Muscle of leg (tissue), 11 donors: ENCODE data around the gene PBX1. TPM values are rescaled to one million over a fixed set of nuclear protein-coding genes. Genes with fewer than 3 reads are reported as not detected.
A peak's percentile ranks its signal among the peaks of the same experiment; 100 is the strongest.

ENCODE experiments used
- DNase-seq: peaks from one replicate; pipeline ENCODE4 v3.0.0; 2013
- H3K27ac ChIP-seq: one replicate; pipeline ENCODE4 v1.5.1; 2013; ENCODE audit warnings: mild to moderate bottlenecking, low read length, control low read depth
- H3K27me3 ChIP-seq: one replicate; pipeline ENCODE4 v1.6.1; 2013; ENCODE audit warnings: low read length; ENCODE audit not compliant: control insufficient read depth, insufficient read depth
- H3K36me3 ChIP-seq: one replicate; pipeline ENCODE4 v1.6.1; 2013; ENCODE audit warnings: low read length; ENCODE audit not compliant: control insufficient read depth, insufficient read depth
- H3K4me1 ChIP-seq: one replicate; pipeline ENCODE4 v1.6.1; 2013; ENCODE audit warnings: low read length; ENCODE audit not compliant: control insufficient read depth, insufficient read depth
- H3K4me3 ChIP-seq: one replicate; pipeline ENCODE4 v1.5.1; 2013; ENCODE audit warnings: low read length, control low read depth
- H3K9me3 ChIP-seq: replicated peaks from 2 replicates; pipeline ENCODE4 v1.6.1; 2013; ENCODE audit warnings: low read depth, low read length; ENCODE audit not compliant: control insufficient read depth
- WGBS: methylation state at CpG from one replicate; pipeline ENCODE4 v1.1.5; 2013; ENCODE audit warnings: missing lambda C conversion rate; ENCODE audit not compliant: insufficient coverage; 5-methylcytosine and 5-hydroxymethylcytosine counted together
- polyA plus RNA-seq, 8 donors: library from polyadenylated mRNA; unstranded; fragments of 120-200 nt; gene quantifications; one replicate each; pipeline versions ENCODE4 v1.2.1 to v1.2.3, GENCODE V29; 2013; ENCODE audit warnings: inconsistent platforms in 1 of 8, low replicate concordance in 1 of 8; ENCODE audit not compliant: insufficient read length in 8 of 8, insufficient read depth in 1 of 8
- total RNA-seq: library from RNA; stranded (reverse); fragments of 120-200 nt; gene quantifications from one replicate; pipeline ENCODE4 v1.2.4, GENCODE V29; 2013

Gene PBX1
- total and polyA plus RNA-seq, 9 donors: 42.6 to 66.9 (median 53.2) TPM

DNA sequence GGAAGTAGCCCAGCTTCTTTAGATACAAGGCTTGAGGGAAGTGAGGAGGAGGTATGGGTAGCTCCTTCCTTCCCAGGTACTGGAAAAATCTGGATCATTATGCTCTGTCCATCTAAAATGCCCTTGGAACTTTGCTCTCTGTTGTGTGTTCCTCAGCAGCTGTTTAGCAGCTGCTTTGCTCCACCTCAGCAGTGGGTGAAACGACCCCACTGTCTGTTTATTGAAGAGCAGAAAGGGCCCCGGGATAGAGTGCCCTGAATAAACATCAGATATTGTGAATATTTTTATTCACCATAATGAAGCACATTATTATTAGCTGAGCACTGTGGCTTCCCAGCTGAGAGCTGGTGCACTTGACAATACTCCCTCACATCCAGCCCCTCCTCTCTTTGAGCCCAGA, 237.9 kb downstream of the PBX1 start:
- DNase-seq: no peak
- H3K36me3 ChIP-seq: peaks cover 22% of the 10 kb centered on the region
- no CpG with 5 or more reads among the region's 2 CpGs for WGBS
- no peak overlapping the region for H3K27ac ChIP-seq
- no peak overlapping the region for H3K4me3 ChIP-seq
- peaks cover 3% of the 10 kb centered on the region for H3K4me1 ChIP-seq
- no peaks in the 10 kb centered on the region for H3K9me3 ChIP-seq
- no peaks in the 10 kb centered on the region for H3K27me3 ChIP-seq

DNA sequence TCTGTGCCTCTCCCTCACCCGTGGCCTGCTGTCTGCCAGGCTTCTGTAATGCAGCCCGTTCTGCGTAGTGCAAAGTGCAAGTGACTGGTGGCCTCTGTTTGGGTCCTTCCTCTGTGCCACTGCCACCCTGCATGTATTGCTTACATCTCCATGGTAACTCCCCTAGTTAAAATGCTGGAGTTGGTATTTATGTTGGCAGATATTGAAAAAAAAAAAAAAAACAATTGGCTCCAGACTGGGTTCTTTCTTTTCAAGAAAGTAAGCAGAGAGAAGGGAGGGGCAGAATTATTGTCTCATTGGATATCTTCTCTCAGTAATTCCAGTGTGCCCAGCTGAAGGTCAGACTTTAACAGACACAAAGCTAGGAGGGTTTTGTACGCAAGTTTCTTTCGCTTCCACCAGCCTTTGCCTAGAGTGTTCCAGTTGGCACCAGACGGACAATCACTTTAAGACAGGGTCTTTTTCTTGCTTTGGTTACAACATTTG, 242.3 kb downstream of the PBX1 start:
- no peak for DNase-seq
- Histone ChIP-seq H3K36me3 (peaks cover 20% of the 10 kb centered on the region), H3K4me1 (peaks cover 15% of the 10 kb centered on the region), H3K27ac (no peak overlapping the region), H3K4me3 (no peak overlapping the region), H3K9me3 (no peaks in the 10 kb centered on the region), H3K27me3 (no peaks in the 10 kb centered on the region)
- WGBS: 89% methylated on average over 5 of the region's 6 CpGs

DNA sequence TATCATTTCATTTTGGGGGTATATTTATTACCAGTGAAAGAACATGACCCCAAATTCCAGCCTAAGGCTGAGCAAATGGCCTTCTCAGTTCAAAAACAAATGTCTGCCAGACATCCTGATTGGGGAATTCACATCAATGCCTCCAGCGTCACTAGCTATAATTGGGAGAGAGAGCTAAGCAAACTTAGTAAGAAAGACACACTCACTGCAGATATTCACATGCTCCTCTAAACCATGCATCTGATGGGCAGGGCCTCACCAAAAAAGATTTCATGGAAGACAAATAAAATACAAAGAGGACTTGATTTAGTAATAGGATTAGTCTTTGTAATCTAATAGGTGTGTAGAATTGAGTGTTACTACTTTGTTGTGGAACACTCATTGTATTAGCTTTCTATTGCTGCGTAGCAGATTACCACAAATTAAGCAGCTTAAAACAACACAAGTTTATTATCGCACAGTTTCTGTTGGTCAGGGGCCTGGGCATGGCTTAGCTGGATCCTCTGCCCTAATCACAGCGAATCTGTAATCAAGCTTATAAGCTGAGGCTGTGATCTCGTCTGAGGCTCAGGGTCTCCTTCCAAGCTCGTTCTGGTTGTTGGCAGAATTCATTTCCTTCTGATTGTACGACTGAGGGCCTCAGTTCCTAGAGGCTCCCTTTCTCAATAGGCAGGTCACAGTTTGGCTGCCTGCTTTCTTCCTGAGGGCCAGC, 243.0 kb downstream of the PBX1 start:
- peaks cover 15% of the 10 kb centered on the region for H3K4me1 ChIP-seq
- H3K27ac ChIP-seq: no peak overlapping the region

GRCh38 chr1:164802529-164803282, 243.7 kb downstream of the PBX1 start:
- 85% methylated on average over 2 of the region's 7 CpGs for WGBS
- Histone ChIP-seq H3K36me3 (peaks cover 23% of the 10 kb centered on the region), H3K4me3 (no peak overlapping the region), H3K27me3 (no peaks in the 10 kb centered on the region), H3K27ac (no peak overlapping the region), H3K4me1 (peaks cover 12% of the 10 kb centered on the region), H3K9me3 (no peaks in the 10 kb centered on the region)
- DNase-seq: no peak

More for the DNA sequence above, 243.0 kb downstream of the PBX1 start:
- no peaks in the 10 kb centered on the region for H3K27me3 ChIP-seq
- H3K4me3 ChIP-seq: no peak overlapping the region
- H3K9me3 ChIP-seq: no peaks in the 10 kb centered on the region
- WGBS: 66% methylated on average over 4 of the region's 7 CpGs
- H3K36me3 ChIP-seq: peaks cover 20% of the 10 kb centered on the region
- no peak for DNase-seq

DNA sequence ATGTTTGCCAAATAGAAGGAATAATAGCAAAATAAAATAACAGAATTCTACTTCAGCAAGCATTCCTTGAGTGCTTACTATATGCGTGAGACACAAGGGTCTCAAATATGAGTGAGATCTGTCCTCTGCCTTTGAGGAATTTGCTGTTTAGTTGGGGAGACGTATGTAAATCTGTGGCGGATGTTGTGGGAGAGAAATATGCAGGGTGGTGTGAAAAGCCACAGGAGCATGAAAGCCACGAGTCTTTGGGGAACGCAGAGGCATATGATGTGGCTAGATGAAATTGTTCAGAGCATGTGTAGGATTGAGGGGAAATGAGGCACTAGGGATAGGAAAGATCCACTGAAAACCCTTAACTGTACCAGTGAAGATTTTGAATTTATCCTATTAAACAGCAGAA, 244.4 kb downstream of the PBX1 start:
- Histone ChIP-seq H3K9me3 (no peaks in the 10 kb centered on the region), H3K4me3 (no peak overlapping the region), H3K4me1 (peaks cover 12% of the 10 kb centered on the region), H3K27me3 (no peaks in the 10 kb centered on the region), H3K36me3 (peaks cover 22% of the 10 kb centered on the region), H3K27ac (no peak overlapping the region)
- WGBS: 78% methylated on average over 5 of the region's 5 CpGs
- DNase-seq: no peak

DNA sequence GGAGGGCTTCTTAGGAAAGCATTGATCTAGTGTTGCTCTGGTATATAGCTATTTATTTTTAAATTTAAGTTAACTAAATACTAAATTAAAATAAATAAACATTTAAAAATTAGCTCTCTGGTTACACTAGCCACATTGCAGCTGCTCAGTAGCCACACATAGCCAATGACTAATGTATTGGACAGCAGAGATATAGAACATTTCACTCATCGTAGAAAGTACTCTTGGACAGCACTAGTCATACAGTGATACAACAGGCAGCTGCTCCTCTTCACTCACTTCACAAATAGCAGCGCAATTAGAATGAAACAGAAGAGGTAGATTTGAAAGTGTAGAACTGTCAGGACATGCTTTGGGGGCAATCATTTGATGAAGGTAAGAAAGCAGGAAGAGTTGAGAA, 245.4 kb downstream of the PBX1 start:
- DNase-seq: no peak
- Histone ChIP-seq H3K9me3 (no peaks in the 10 kb centered on the region), H3K4me3 (no peak overlapping the region), H3K27ac (no peak overlapping the region), H3K27me3 (no peaks in the 10 kb centered on the region), H3K36me3 (peaks cover 25% of the 10 kb centered on the region), H3K4me1 (peaks cover 12% of the 10 kb centered on the region)
- WGBS: no CpG with 5 or more reads among the region's 2 CpGs

DNA sequence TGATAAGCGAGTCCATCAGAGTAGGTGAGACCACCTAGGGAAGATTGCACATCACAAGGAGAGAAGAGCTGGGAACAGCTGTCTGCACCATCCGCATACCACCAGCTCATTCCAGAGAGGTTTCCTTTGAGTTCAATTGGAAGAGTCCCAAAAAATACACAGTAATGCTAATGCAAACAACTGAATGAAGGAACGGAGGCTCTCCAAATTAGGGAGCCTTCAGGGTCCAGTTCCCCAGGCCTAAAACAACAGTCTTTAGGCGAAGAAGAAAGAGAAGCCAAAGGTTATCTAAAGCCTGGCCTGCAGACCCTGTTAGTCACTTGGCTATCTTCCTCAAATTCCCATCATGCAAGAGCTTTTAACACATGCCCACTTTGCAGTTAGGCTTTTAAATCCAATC, 246.4 kb downstream of the PBX1 start:
- DNase-seq: no peak
- Histone ChIP-seq H3K27me3 (no peaks in the 10 kb centered on the region), H3K27ac (no peak overlapping the region), H3K4me1 (peaks cover 12% of the 10 kb centered on the region), H3K9me3 (no peaks in the 10 kb centered on the region), H3K4me3 (no peak overlapping the region), H3K36me3 (peaks cover 15% of the 10 kb centered on the region)
- WGBS: 40% methylated on average over 3 of the region's 4 CpGs

- no peak for DNase-seq
- H3K4me1 ChIP-seq: peaks cover 12% of the 10 kb centered on the region
- peaks cover 15% of the 10 kb centered on the region for H3K36me3 ChIP-seq
Observed at GRCh38 chr1:164806531-164806930, 247.5 kb downstream of the PBX1 start.

GRCh38 chr1:164813776-164814175, 254.8 kb downstream of the PBX1 start:
- Histone ChIP-seq H3K9me3 (no peaks in the 10 kb centered on the region), H3K36me3 (peaks cover under 1% of the 10 kb centered on the region), H3K27me3 (no peaks in the 10 kb centered on the region), H3K27ac (no peak overlapping the region), H3K4me1 (no peaks in the 10 kb centered on the region), H3K4me3 (no peak overlapping the region)
- peak; percentile 56 for DNase-seq
- no CpG with 5 or more reads among the region's 1 CpG for WGBS

More at GRCh38 chr1:164806531-164806930, 247.5 kb downstream of the PBX1 start:
- Histone ChIP-seq H3K27me3 (no peaks in the 10 kb centered on the region), H3K4me3 (no peak overlapping the region), H3K9me3 (no peaks in the 10 kb centered on the region), H3K27ac (no peak overlapping the region)
- 100% methylated on average over 1 of the region's 6 CpGs for WGBS

DNA sequence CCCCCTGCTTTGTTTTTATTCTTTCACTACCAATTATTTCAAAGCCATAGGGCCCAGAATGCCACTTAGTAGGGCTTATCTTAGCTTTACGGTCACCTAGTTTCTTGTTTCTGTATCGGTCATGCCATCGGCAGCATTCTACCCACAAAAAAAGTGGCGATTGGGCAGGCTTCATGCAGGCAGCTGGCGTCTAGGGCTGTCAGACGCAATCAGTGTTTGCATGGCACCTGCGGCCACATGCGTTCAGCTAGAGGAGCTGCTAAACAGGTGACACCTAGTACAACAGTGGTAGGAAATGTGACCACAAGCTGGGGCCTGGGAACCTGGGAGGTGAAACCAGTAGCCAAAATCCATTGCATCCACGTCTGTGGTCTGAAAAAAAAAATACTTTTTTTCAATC, 262.7 kb downstream of the PBX1 start:
- no peak overlapping the region for H3K27ac ChIP-seq
- H3K9me3 ChIP-seq: no peaks in the 10 kb centered on the region
- H3K36me3 ChIP-seq: peaks cover 29% of the 10 kb centered on the region
- no peaks in the 10 kb centered on the region for H3K27me3 ChIP-seq
- DNase-seq: no peak
- no peak overlapping the region for H3K4me3 ChIP-seq
- 96% methylated on average over 8 of the region's 9 CpGs for WGBS
- peaks cover 2% of the 10 kb centered on the region for H3K4me1 ChIP-seq
